ENCODE measurements around the gene PXMP2.

PXMP2 gene

DNA sequence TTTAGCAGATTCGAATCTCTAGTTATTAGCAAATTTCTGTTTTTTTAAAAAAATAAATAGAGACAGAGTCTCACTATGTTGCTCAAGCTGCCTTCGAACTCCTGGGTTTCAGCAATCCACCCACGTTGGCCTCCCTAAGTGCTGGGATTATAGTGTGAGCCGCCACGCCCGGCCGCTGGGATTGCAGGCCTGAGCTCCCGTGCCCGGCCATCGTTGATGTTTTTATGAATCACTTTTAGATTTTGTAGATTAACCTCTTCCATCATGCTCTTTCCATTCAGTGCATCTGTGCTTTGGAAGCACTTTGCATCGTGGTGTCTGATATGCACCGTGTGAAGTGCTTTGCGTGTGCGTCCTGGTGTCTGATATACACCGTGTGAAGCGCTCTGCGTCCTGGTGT lies 44.2 kb downstream of the PXMP2 start:
- no peaks in the 10 kb centered on the region for H3K27me3 ChIP-seq (ENCODE audit: insufficient read depth, low read length)
- no peaks in the 10 kb centered on the region for H3K79me2 ChIP-seq (ENCODE audit: insufficient read depth, low read length)
- TF ChIP-seq EZH2 (IDR thresholded peaks at IDR 0.05; ENCODE audit: borderline replicate concordance, low read length): no peak
- TF ChIP-seq, protein P1, sequence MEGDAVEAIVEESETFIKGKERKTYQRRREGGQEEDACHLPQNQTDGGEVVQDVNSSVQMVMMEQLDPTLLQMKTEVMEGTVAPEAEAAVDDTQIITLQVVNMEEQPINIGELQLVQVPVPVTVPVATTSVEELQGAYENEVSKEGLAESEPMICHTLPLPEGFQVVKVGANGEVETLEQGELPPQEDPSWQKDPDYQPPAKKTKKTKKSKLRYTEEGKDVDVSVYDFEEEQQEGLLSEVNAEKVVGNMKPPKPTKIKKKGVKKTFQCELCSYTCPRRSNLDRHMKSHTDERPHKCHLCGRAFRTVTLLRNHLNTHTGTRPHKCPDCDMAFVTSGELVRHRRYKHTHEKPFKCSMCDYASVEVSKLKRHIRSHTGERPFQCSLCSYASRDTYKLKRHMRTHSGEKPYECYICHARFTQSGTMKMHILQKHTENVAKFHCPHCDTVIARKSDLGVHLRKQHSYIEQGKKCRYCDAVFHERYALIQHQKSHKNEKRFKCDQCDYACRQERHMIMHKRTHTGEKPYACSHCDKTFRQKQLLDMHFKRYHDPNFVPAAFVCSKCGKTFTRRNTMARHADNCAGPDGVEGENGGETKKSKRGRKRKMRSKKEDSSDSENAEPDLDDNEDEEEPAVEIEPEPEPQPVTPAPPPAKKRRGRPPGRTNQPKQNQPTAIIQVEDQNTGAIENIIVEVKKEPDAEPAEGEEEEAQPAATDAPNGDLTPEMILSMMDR (IDR thresholded peaks at IDR 0.05; ENCODE audit: low read length): no peak
- H3K4me1 ChIP-seq (ENCODE audit: insufficient read depth, low read length, severe bottlenecking): no peaks in the 10 kb centered on the region
- no peak overlapping the region for H3K4me2 ChIP-seq (ENCODE audit: low read length)
- no peaks in the 10 kb centered on the region for H4K20me1 ChIP-seq (ENCODE audit: insufficient read depth, low read length)
- H3F3A ChIP-seq (ENCODE audit: insufficient read depth, low read length): 0 out of 2 replicates have a peak, but pooled peaks cover 1% of the 10 kb centered on the region
- H3K27ac ChIP-seq (ENCODE audit: low read depth, low read length, poor library complexity, severe bottlenecking): no peak overlapping the region
- no peak overlapping the region for H2AFZ ChIP-seq (ENCODE audit: low read length)
- H3K9me3 ChIP-seq (ENCODE audit: low read length): no peaks in the 10 kb centered on the region
- peaks cover 94% of the 10 kb centered on the region for H3K36me3 ChIP-seq (ENCODE audit: insufficient read depth, low read length)
- no peaks in the 10 kb centered on the region for H3K9me2 ChIP-seq (ENCODE audit: low read depth, low read length)
- no peak overlapping the region for H3K9ac ChIP-seq (ENCODE audit: low read length)
- no peak overlapping the region for H3K4me3 ChIP-seq (ENCODE audit: low read depth, low read length, poor library complexity, severe bottlenecking)

DNA sequence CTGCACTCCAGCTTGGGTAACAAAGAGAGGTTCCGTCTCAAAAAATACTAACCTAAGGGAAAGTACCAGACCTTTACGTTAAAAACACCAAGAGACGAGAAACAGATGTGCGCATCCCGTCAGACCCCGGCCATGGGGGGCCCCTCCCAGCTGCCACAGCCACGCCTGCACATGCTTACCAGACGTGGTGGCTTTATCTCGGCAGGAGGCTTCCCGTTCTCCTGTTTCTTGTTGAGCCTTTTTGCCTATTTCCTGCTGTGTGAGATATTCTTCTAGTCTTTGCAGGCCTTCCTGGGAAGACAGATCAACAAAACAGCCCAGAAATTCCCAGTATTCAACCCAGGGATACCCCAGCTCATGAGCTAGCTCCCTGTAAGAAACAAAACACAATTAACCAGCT lies 46.8 kb downstream of the PXMP2 start:
- peaks cover 94% of the 10 kb centered on the region for H3K36me3 ChIP-seq (ENCODE audit: insufficient read depth, low read length)
- no peak overlapping the region for H3K4me3 ChIP-seq (ENCODE audit: low read depth, low read length, poor library complexity, severe bottlenecking)
- H3K27ac ChIP-seq (ENCODE audit: low read depth, low read length, poor library complexity, severe bottlenecking): no peak overlapping the region
- TF ChIP-seq, protein P1 (IDR thresholded peaks at IDR 0.05; ENCODE audit: low read length): no peak
- H3K9ac ChIP-seq (ENCODE audit: low read length): no peak overlapping the region
- no peaks in the 10 kb centered on the region for H3K4me1 ChIP-seq (ENCODE audit: insufficient read depth, low read length, severe bottlenecking)
- no peaks in the 10 kb centered on the region for H3K9me2 ChIP-seq (ENCODE audit: low read depth, low read length)
- H3K79me2 ChIP-seq (ENCODE audit: insufficient read depth, low read length): no peaks in the 10 kb centered on the region
- H3K9me3 ChIP-seq (ENCODE audit: low read length): no peaks in the 10 kb centered on the region
- no peaks in the 10 kb centered on the region for H4K20me1 ChIP-seq (ENCODE audit: insufficient read depth, low read length)
- H2AFZ ChIP-seq (ENCODE audit: low read length): no peak overlapping the region
- no peaks in the 10 kb centered on the region for H3K27me3 ChIP-seq (ENCODE audit: insufficient read depth, low read length)
- no peaks in the 10 kb centered on the region for H3F3A ChIP-seq (ENCODE audit: insufficient read depth, low read length)
- no peak overlapping the region for H3K4me2 ChIP-seq (ENCODE audit: low read length)

DNA sequence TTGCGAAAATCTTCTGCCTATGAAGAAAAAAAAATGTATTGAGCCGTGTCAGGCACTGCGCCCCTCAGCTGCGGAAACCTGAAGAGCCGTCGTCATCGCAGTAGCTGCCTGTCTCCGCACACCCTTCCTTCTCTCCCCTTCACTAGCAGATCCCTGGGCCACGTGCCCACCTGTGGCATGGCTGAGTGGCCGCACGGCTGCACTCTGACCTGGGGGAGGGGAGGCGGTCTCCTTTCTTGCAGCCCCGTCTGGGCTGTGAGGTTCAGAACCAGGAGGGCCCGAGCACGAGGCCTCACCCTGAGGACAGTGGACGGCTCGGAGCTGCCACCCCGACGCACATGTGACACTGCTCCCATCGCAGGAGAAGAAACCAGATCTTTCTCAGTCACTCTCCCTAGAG lies 48.1 kb downstream of the PXMP2 start:
- Histone ChIP-seq H3K4me3 (ENCODE audit: low read depth, low read length, poor library complexity, severe bottlenecking) (no peak overlapping the region), H3K9ac (ENCODE audit: low read length) (no peak overlapping the region), H3K4me1 (ENCODE audit: insufficient read depth, low read length, severe bottlenecking) (no peaks in the 10 kb centered on the region), H3F3A (ENCODE audit: insufficient read depth, low read length) (no peaks in the 10 kb centered on the region), H3K27me3 (ENCODE audit: insufficient read depth, low read length) (no peaks in the 10 kb centered on the region), H3K79me2 (ENCODE audit: insufficient read depth, low read length) (no peaks in the 10 kb centered on the region), H3K4me2 (ENCODE audit: low read length) (no peak overlapping the region), H3K9me2 (ENCODE audit: low read depth, low read length) (no peaks in the 10 kb centered on the region), H3K27ac (ENCODE audit: low read depth, low read length, poor library complexity, severe bottlenecking) (no peak overlapping the region), H3K9me3 (ENCODE audit: low read length) (no peaks in the 10 kb centered on the region), H4K20me1 (ENCODE audit: insufficient read depth, low read length) (no peaks in the 10 kb centered on the region), H3K36me3 (ENCODE audit: insufficient read depth, low read length) (peaks cover 97% of the 10 kb centered on the region), H2AFZ (ENCODE audit: low read length) (no peak overlapping the region)
- no peak for TF ChIP-seq EZH2 (IDR thresholded peaks at IDR 0.05; ENCODE audit: borderline replicate concordance, low read length)

DNA sequence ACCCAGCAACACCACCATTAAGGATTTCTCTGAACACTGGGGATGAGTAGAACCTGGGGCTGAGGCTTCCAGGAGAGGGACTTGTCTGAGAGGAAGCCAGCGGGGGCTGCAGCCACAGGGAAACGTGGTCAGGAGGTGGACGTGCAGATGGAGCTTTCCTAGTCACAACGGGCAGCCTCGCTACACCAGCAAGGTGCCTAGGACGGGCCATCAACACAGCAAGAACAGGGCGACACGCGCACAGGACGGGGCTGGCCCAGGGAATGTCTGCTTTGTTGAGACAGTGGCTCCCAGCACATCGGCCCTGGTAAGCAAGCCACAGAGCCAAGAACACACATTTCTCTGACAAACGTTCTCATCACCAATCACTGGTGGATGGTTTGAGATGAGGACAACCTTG lies 49.0 kb downstream of the PXMP2 start:
- H3F3A ChIP-seq (ENCODE audit: insufficient read depth, low read length): no peaks in the 10 kb centered on the region
- H3K9me2 ChIP-seq (ENCODE audit: low read depth, low read length): no peaks in the 10 kb centered on the region
- H3K4me2 ChIP-seq (ENCODE audit: low read length): no peak overlapping the region
- no peaks in the 10 kb centered on the region for H3K9me3 ChIP-seq (ENCODE audit: low read length)
- no peak overlapping the region for H2AFZ ChIP-seq (ENCODE audit: low read length)
- no peak overlapping the region for H3K27ac ChIP-seq (ENCODE audit: low read depth, low read length, poor library complexity, severe bottlenecking)
- no peak overlapping the region for H3K4me3 ChIP-seq (ENCODE audit: low read depth, low read length, poor library complexity, severe bottlenecking)
- TF ChIP-seq, protein P1 (IDR thresholded peaks at IDR 0.05; ENCODE audit: low read length): no peak
- no peak for TF ChIP-seq EZH2 (IDR thresholded peaks at IDR 0.05; ENCODE audit: borderline replicate concordance, low read length)
- no peak overlapping the region for H3K9ac ChIP-seq (ENCODE audit: low read length)
- H3K27me3 ChIP-seq (ENCODE audit: insufficient read depth, low read length): no peaks in the 10 kb centered on the region
- H3K4me1 ChIP-seq (ENCODE audit: insufficient read depth, low read length, severe bottlenecking): no peaks in the 10 kb centered on the region
- no peaks in the 10 kb centered on the region for H4K20me1 ChIP-seq (ENCODE audit: insufficient read depth, low read length)
- H3K36me3 ChIP-seq (ENCODE audit: insufficient read depth, low read length): peaks cover 97% of the 10 kb centered on the region
- H3K79me2 ChIP-seq (ENCODE audit: insufficient read depth, low read length): no peaks in the 10 kb centered on the region
